WTC11 (cell line): ENCODE results near the gene KCNG2. TPM values are rescaled to one million over a fixed set of nuclear protein-coding genes. Genes with fewer than 3 reads are reported as not detected.

Experiments used
- ATAC-seq: fragments of 200-7000 bp; cut with Tn5 transposase; 2 replicates; pipeline ENCODE4 v1.10.0; 2021; ENCODE audit warnings: mild to moderate bottlenecking, moderate library complexity
- CTCF ChIA-PET: fragments of 300-600 bp; sonication (Branson Sonifier 250); formaldehyde crosslinking; loops from one replicate; lab custom pipeline; 2021; ENCODE audit warnings: antibody characterized with exemption; lab: Charles Lee
- POLR2A ChIA-PET: fragments of 350-600 bp; sonication (Branson Sonifier 250); formaldehyde crosslinking; loops from one replicate; lab custom pipeline; 2021; ENCODE audit warnings: antibody characterized with exemption; lab: Charles Lee
- DNase-seq: peaks from one replicate; pipeline ENCODE4 v3.0.0; 2021; ENCODE audit warnings: low spot score
- H3K27ac Mint-ChIP-seq: 2 replicates; pipeline ENCODE4 v1.8.0; 2021; ENCODE audit warnings: mixed read lengths
- H3K27me3 Mint-ChIP-seq: 2 replicates; pipeline ENCODE4 v1.8.0; 2021; ENCODE audit warnings: low read depth, mild to moderate bottlenecking, moderate library complexity, mixed read lengths
- H3K36me3 Mint-ChIP-seq: 2 replicates; pipeline ENCODE4 v1.8.0; 2021; ENCODE audit warnings: mixed read lengths
- H3K4me1 Mint-ChIP-seq: 2 replicates; pipeline ENCODE4 v1.8.0; 2022; ENCODE audit warnings: mixed read lengths
- H3K4me3 Mint-ChIP-seq: 2 replicates; pipeline ENCODE4 v1.8.0; 2021; ENCODE audit warnings: mild to moderate bottlenecking, moderate library complexity, mixed read lengths
- H3K9me3 Mint-ChIP-seq: 2 replicates; pipeline ENCODE4 v1.8.0; 2021; ENCODE audit warnings: mixed read lengths
- CBFB ChIP-seq: sonication (generic); formaldehyde crosslinking; IDR thresholded peaks from 2 replicates; pipeline ENCODE4 v1.8.1; 2022; ENCODE audit warnings: mild to moderate bottlenecking, low read depth, missing genetic modification reagents
- CREM ChIP-seq: sonication (generic); formaldehyde crosslinking; IDR thresholded peaks from 2 replicates; pipeline ENCODE4 v1.8.1; 2022; ENCODE audit warnings: mild to moderate bottlenecking, missing genetic modification reagents, moderate library complexity
- E2F4 ChIP-seq: sonication (generic); formaldehyde crosslinking; IDR thresholded peaks from 2 replicates; pipeline ENCODE4 v1.8.1; 2022; ENCODE audit warnings: low read depth, mild to moderate bottlenecking, moderate library complexity, missing genetic modification reagents, borderline replicate concordance
- ERG ChIP-seq: fragments of 250-450 bp; sonication (Bioruptor Pico); IDR thresholded peaks from 2 replicates; pipeline ENCODE4 v1.8.0; 2021; ENCODE audit warnings: mild to moderate bottlenecking
- ETV6 ChIP-seq: sonication (generic); formaldehyde crosslinking; IDR thresholded peaks from 2 replicates; pipeline ENCODE4 v1.8.1; 2022; ENCODE audit warnings: mild to moderate bottlenecking, missing genetic modification reagents
- FOXP4 ChIP-seq: sonication (generic); formaldehyde crosslinking; IDR thresholded peaks from 2 replicates; pipeline ENCODE4 v1.8.0; 2022; ENCODE audit warnings: mild to moderate bottlenecking, missing genetic modification reagents
- GRHL2 ChIP-seq: fragments of 250-450 bp; sonication (Bioruptor Pico); IDR thresholded peaks from 2 replicates; pipeline ENCODE4 v1.8.0; 2022; ENCODE audit warnings: mild to moderate bottlenecking, moderate library complexity; ENCODE audit not compliant: insufficient replicate concordance, severe bottlenecking
- JAZF1 ChIP-seq: fragments of 250-450 bp; sonication (Bioruptor Pico); IDR thresholded peaks from 2 replicates; pipeline ENCODE4 v1.9.0; 2021; ENCODE audit warnings: moderate library complexity, mild to moderate bottlenecking, inconsistent platforms
- KAT7 ChIP-seq: sonication (generic); formaldehyde crosslinking; IDR thresholded peaks from 2 replicates; pipeline ENCODE4 v1.8.1; 2023; ENCODE audit warnings: missing genetic modification reagents, mild to moderate bottlenecking, borderline replicate concordance
- MAX ChIP-seq: sonication (generic); formaldehyde crosslinking; IDR thresholded peaks from 2 replicates; pipeline ENCODE4 v1.8.0; 2022; ENCODE audit warnings: mild to moderate bottlenecking, missing genetic modification reagents
- MXD4 ChIP-seq: fragments of 250-450 bp; sonication (Bioruptor Pico); IDR thresholded peaks from 2 replicates; pipeline ENCODE4 v1.8.0; 2021; ENCODE audit warnings: mild to moderate bottlenecking, moderate library complexity, borderline replicate concordance
- NR3C1 ChIP-seq: sonication (generic); formaldehyde crosslinking; conservative IDR thresholded peaks from 2 replicates; pipeline ENCODE4 v1.8.1; 2023; ENCODE audit warnings: low read depth, mild to moderate bottlenecking, missing genetic modification reagents
- USF2 ChIP-seq: sonication (generic); formaldehyde crosslinking; IDR thresholded peaks from 2 replicates; pipeline ENCODE4 v1.8.1; 2023; ENCODE audit warnings: mild to moderate bottlenecking, missing genetic modification reagents, moderate library complexity
- ZNF121 ChIP-seq: sonication (generic); formaldehyde crosslinking; IDR thresholded peaks from 2 replicates; pipeline ENCODE4 v1.8.0; 2023; ENCODE audit warnings: missing genetic modification reagents
- ZNF138 ChIP-seq: sonication (generic); formaldehyde crosslinking; conservative IDR thresholded peaks from 2 replicates; pipeline ENCODE4 v1.8.1; 2022; ENCODE audit warnings: mild to moderate bottlenecking, moderate library complexity, missing genetic modification reagents
- ZNF232 ChIP-seq: sonication (generic); formaldehyde crosslinking; IDR thresholded peaks from 2 replicates; pipeline ENCODE4 v1.8.0; 2022; ENCODE audit warnings: mild to moderate bottlenecking, missing genetic modification reagents
- ZSCAN18 ChIP-seq: fragments of 250-450 bp; sonication (Bioruptor Pico); IDR thresholded peaks from 2 replicates; pipeline ENCODE4 v2.1.2; 2022; ENCODE audit warnings: mild to moderate bottlenecking, moderate library complexity
- total RNA-seq: library from RNA; stranded (reverse); gene quantifications from 3 replicates; pipeline ENCODE4 v1.2.3, GENCODE V29; 2021
- TF ChIP-seq, protein P1 (sequence below): sonication (generic); formaldehyde crosslinking; IDR thresholded peaks from 2 replicates; pipeline ENCODE4 v1.8.0; 2023; ENCODE audit warnings: missing genetic modification reagents, mild to moderate bottlenecking, borderline replicate concordance
- TF ChIP-seq, protein P2 (sequence below): sonication (generic); formaldehyde crosslinking; IDR thresholded peaks from 2 replicates; pipeline ENCODE4 v1.8.1; 2022; ENCODE audit warnings: missing genetic modification reagents, borderline replicate concordance

KCNG2 gene
- total RNA-seq, 1 experiment from 2014 or later, result 0.50 TPM

GRCh38 chr18:79848294-79848578 is 50.5 kb downstream of the KCNG2 start:
- no peaks in the 10 kb centered on the region for H3K4me1 Mint-ChIP-seq

DNA sequence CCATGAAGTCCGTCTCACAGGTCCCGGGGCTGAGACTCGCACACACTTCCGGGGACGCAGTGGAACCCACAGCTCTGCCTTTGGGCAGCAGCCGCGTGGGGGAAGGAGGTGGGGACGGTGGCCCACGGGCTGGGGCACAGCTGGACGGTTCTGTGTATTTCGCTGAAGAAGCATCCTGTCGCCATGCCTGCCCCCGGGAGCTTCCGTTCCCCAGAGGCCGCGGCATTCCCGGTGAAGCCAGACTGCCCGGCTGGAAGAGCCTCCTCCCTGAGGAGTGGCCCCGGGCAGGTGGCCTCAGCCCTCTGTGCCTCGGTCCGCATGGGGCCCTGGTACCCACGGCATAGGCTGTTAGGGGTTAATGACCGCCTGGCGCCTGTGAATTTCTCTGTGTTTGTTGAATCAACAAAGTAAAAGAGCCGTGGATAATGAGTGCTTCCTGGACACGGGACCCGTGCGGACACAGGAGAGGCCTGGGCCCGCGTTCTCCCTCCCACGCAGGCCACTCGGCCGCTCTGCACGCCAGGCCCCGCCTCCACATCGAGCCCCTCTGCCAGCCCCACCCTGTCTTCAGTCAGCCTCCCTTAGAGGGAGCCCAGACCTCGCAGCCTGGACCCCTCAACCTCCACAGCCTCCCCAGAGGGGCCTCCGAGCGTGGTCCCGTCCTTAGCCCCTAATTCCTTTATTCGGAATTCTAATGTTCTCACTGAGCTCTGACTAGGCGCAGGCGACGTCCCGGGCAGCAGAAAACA is 51.0 kb downstream of the KCNG2 start:
- no peaks in the 10 kb centered on the region for H3K36me3 Mint-ChIP-seq
- ChIA-PET POLR2A (no interaction called here), CTCF (interaction anchor here (1.0 kb wide), 1 partner anchor 14 kb away, joined by 3 read pairs; no protein-coding TSS in a partner anchor)
- ATAC-seq, result peak; percentile 70
- no peak overlapping the region for H3K27ac Mint-ChIP-seq
- H3K27me3 Mint-ChIP-seq, result no peaks in the 10 kb centered on the region
- peaks cover 13% of the 10 kb centered on the region for H3K9me3 Mint-ChIP-seq
- no peaks in the 10 kb centered on the region for H3K4me1 Mint-ChIP-seq
- no peak for DNase-seq
- no peak overlapping the region for H3K4me3 Mint-ChIP-seq
- TF ChIP-seq USF2, result no peak
- TF ChIP-seq, protein P1, sequence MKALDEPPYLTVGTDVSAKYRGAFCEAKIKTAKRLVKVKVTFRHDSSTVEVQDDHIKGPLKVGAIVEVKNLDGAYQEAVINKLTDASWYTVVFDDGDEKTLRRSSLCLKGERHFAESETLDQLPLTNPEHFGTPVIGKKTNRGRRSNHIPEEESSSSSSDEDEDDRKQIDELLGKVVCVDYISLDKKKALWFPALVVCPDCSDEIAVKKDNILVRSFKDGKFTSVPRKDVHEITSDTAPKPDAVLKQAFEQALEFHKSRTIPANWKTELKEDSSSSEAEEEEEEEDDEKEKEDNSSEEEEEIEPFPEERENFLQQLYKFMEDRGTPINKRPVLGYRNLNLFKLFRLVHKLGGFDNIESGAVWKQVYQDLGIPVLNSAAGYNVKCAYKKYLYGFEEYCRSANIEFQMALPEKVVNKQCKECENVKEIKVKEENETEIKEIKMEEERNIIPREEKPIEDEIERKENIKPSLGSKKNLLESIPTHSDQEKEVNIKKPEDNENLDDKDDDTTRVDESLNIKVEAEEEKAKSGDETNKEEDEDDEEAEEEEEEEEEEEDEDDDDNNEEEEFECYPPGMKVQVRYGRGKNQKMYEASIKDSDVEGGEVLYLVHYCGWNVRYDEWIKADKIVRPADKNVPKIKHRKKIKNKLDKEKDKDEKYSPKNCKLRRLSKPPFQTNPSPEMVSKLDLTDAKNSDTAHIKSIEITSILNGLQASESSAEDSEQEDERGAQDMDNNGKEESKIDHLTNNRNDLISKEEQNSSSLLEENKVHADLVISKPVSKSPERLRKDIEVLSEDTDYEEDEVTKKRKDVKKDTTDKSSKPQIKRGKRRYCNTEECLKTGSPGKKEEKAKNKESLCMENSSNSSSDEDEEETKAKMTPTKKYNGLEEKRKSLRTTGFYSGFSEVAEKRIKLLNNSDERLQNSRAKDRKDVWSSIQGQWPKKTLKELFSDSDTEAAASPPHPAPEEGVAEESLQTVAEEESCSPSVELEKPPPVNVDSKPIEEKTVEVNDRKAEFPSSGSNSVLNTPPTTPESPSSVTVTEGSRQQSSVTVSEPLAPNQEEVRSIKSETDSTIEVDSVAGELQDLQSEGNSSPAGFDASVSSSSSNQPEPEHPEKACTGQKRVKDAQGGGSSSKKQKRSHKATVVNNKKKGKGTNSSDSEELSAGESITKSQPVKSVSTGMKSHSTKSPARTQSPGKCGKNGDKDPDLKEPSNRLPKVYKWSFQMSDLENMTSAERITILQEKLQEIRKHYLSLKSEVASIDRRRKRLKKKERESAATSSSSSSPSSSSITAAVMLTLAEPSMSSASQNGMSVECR (CRISPR knock-in tag), result no peak
- TF ChIP-seq ERG, result no peak
- TF ChIP-seq MXD4, result no peak
- TF ChIP-seq GRHL2 (CRISPR knock-in tag), result no peak
- TF ChIP-seq, protein P2, sequence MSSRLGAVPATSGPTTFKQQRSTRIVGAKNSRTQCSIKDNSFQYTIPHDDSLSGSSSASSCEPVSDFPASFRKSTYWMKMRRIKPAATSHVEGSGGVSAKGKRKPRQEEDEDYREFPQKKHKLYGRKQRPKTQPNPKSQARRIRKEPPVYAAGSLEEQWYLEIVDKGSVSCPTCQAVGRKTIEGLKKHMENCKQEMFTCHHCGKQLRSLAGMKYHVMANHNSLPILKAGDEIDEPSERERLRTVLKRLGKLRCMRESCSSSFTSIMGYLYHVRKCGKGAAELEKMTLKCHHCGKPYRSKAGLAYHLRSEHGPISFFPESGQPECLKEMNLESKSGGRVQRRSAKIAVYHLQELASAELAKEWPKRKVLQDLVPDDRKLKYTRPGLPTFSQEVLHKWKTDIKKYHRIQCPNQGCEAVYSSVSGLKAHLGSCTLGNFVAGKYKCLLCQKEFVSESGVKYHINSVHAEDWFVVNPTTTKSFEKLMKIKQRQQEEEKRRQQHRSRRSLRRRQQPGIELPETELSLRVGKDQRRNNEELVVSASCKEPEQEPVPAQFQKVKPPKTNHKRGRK, result no peak
- no peak for TF ChIP-seq NR3C1 (CRISPR knock-in tag)
- no peak for TF ChIP-seq KAT7 (CRISPR knock-in tag)
- TF ChIP-seq ZNF232 (CRISPR knock-in tag), result no peak

More at GRCh38 chr18:79848294-79848578, 50.5 kb downstream of the KCNG2 start:
- DNase-seq, result no peak
- no peak for ATAC-seq
- no peaks in the 10 kb centered on the region for H3K36me3 Mint-ChIP-seq
- no peaks in the 10 kb centered on the region for H3K27me3 Mint-ChIP-seq
- no peak for TF ChIP-seq MAX (CRISPR knock-in tag)
- no peak for TF ChIP-seq FOXP4 (CRISPR knock-in tag)
- TF ChIP-seq ZSCAN18 (CRISPR knock-in tag), result no peak
- TF ChIP-seq ZNF138 (CRISPR knock-in tag), result no peak
- TF ChIP-seq CREM (CRISPR knock-in tag), result no peak
- TF ChIP-seq E2F4 (CRISPR knock-in tag), result no peak
- TF ChIP-seq JAZF1 (CRISPR knock-in tag), result no peak
- TF ChIP-seq ZNF121 (CRISPR knock-in tag), result no peak
- TF ChIP-seq ETV6 (CRISPR knock-in tag), result no peak
- TF ChIP-seq CBFB (CRISPR knock-in tag), result no peak
- no peak overlapping the region for H3K4me3 Mint-ChIP-seq
- peaks cover 16% of the 10 kb centered on the region for H3K9me3 Mint-ChIP-seq
- H3K27ac Mint-ChIP-seq, result no peak overlapping the region
- ChIA-PET CTCF (no interaction called here), POLR2A (no interaction called here)
